KMS-11 (cell line): ENCODE measurements around the gene NBAS.

Experiments used
- H2AFZ ChIP-seq: fragments of 200-600 bp; sonication (generic); 2 replicates; pipeline ENCODE4 v1.6.1; 2016; ENCODE audit warnings: antibody characterized with exemption, mixed run types, low read depth
- H3K27ac ChIP-seq: fragments of 200-600 bp; sonication (generic); 2 replicates; pipeline ENCODE4 v1.6.1; 2016; ENCODE audit warnings: mild to moderate bottlenecking, mixed run types
- H3K27me3 ChIP-seq: fragments of 200-600 bp; sonication (generic); 2 replicates; pipeline ENCODE4 v1.6.1; 2017; ENCODE audit warnings: mild to moderate bottlenecking, low read depth, mixed run types, moderate library complexity; ENCODE audit not compliant: insufficient read depth
- H3K36me3 ChIP-seq: fragments of 200-600 bp; sonication (generic); 2 replicates; pipeline ENCODE4 v1.6.1; 2017; ENCODE audit warnings: mild to moderate bottlenecking, mixed run types; ENCODE audit not compliant: insufficient read depth
- H3K4me1 ChIP-seq: fragments of 200-600 bp; sonication (generic); 2 replicates; pipeline ENCODE4 v1.6.1; 2016; ENCODE audit warnings: mild to moderate bottlenecking, low read depth, mixed run types; ENCODE audit not compliant: poor library complexity, severe bottlenecking
- H3K4me2 ChIP-seq: fragments of 200-600 bp; sonication (generic); 2 replicates; pipeline ENCODE4 v1.7.0; 2016; ENCODE audit warnings: mild to moderate bottlenecking, mixed run types
- H3K4me3 ChIP-seq: fragments of 200-600 bp; sonication (generic); IDR thresholded peaks from 2 replicates; pipeline ENCODE4 v1.6.1; 2017; ENCODE audit warnings: low read depth, low read length, mixed read lengths; ENCODE audit not compliant: insufficient read depth
- H3K79me2 ChIP-seq: fragments of 200-600 bp; sonication (generic); 2 replicates; pipeline ENCODE4 v1.6.1; 2016; ENCODE audit warnings: low read depth, mixed run types; ENCODE audit not compliant: insufficient read depth
- H3K9ac ChIP-seq: fragments of 200-600 bp; sonication (generic); 2 replicates; pipeline ENCODE4 v1.6.1; 2016; ENCODE audit warnings: mild to moderate bottlenecking, mixed run types
- H4K20me1 ChIP-seq: fragments of 200-600 bp; sonication (generic); 2 replicates; pipeline ENCODE4 v1.6.1; 2016; ENCODE audit warnings: mild to moderate bottlenecking, mixed run types; ENCODE audit not compliant: insufficient read depth
- TF ChIP-seq, protein P1 (sequence below): fragments of 200-600 bp; sonication (generic); conservative IDR thresholded peaks from 2 replicates; pipeline ENCODE4 v1.6.1; 2017; ENCODE audit warnings: low read depth, mild to moderate bottlenecking, antibody characterized with exemption, low read length, moderate library complexity, mixed read lengths

NBAS gene

DNA sequence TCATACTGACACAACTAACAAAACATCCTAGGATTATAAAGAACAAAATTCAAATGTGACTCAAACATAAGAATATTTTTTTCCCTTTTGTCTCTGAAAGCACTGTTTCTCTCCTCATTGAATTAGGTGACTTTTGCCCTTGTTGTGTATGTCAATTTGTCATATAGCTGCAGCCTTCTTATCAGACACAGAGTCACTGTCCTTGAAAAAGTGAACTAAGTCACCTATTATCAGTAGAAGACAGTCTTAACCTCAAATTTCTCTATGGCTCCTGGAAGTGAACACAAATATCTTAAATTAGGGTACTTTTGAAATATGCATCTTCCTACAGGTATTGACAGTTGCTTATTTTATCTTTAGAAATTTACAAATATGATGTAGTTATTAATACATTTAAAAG, 360.6 kb downstream of the NBAS start:
- Histone ChIP-seq H2AFZ (no peak overlapping the region), H3K27me3 (no peaks in the 10 kb centered on the region), H3K4me1 (no peaks in the 10 kb centered on the region), H3K4me2 (no peak overlapping the region), H3K36me3 (no peaks in the 10 kb centered on the region), H3K4me3 (no peak overlapping the region), H3K79me2 (no peaks in the 10 kb centered on the region), H3K27ac (no peak overlapping the region), H3K9ac (no peak overlapping the region), H4K20me1 (no peaks in the 10 kb centered on the region)
- TF ChIP-seq, protein P1, sequence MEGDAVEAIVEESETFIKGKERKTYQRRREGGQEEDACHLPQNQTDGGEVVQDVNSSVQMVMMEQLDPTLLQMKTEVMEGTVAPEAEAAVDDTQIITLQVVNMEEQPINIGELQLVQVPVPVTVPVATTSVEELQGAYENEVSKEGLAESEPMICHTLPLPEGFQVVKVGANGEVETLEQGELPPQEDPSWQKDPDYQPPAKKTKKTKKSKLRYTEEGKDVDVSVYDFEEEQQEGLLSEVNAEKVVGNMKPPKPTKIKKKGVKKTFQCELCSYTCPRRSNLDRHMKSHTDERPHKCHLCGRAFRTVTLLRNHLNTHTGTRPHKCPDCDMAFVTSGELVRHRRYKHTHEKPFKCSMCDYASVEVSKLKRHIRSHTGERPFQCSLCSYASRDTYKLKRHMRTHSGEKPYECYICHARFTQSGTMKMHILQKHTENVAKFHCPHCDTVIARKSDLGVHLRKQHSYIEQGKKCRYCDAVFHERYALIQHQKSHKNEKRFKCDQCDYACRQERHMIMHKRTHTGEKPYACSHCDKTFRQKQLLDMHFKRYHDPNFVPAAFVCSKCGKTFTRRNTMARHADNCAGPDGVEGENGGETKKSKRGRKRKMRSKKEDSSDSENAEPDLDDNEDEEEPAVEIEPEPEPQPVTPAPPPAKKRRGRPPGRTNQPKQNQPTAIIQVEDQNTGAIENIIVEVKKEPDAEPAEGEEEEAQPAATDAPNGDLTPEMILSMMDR, result no peak

DNA sequence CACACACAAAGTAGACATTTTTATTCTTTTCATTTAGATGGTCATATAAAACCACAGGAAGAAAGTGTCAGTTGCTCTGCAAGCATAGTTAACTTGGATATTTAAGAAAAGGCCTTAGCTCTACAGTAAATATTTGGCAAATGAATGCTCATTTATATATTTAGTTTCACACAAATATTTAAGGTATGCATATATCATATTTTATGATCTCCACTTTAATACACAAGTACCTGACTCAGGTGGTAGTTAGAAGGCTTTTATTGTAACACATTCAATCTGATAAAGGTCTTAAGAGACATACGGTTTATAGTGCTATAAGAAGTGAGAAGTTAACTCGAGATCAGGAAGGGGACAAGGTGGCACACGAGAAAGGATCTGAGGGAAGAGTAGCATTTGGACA, 363.1 kb downstream of the NBAS start:
- H3K9ac ChIP-seq, result no peak overlapping the region
- no peaks in the 10 kb centered on the region for H4K20me1 ChIP-seq
- no peak overlapping the region for H3K4me3 ChIP-seq
- H3K27ac ChIP-seq, result no peak overlapping the region
- H3K4me2 ChIP-seq, result no peak overlapping the region
- no peaks in the 10 kb centered on the region for H3K27me3 ChIP-seq
- H2AFZ ChIP-seq, result no peak overlapping the region
- H3K79me2 ChIP-seq, result no peaks in the 10 kb centered on the region
- H3K4me1 ChIP-seq, result no peaks in the 10 kb centered on the region
- no peaks in the 10 kb centered on the region for H3K36me3 ChIP-seq
- TF ChIP-seq, protein P1, result no peak

DNA sequence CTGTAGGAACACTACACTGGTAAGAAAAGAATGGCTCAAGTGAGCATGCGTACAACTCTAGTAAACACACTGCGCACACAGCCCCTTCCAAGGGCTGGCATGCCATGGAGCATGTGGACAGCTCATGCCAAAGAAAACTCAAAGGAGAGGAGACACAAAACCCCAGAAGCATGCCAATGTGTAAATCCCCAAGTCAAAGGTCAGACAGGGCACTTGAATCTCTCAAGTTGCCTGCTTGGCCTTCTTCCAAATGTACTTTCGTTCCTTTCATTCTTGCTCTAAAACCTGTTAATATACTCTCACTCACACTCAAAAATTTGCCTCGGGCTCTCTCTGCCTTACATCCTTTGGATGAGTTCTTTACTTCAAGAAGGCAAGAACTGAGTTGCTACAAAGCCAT, 365.3 kb downstream of the NBAS start:
- no peak overlapping the region for H3K4me3 ChIP-seq
- no peaks in the 10 kb centered on the region for H4K20me1 ChIP-seq
- H2AFZ ChIP-seq, result no peak overlapping the region
- no peaks in the 10 kb centered on the region for H3K79me2 ChIP-seq
- H3K4me2 ChIP-seq, result no peak overlapping the region
- H3K27ac ChIP-seq, result no peak overlapping the region
- no peaks in the 10 kb centered on the region for H3K36me3 ChIP-seq
- no peaks in the 10 kb centered on the region for H3K27me3 ChIP-seq
- TF ChIP-seq, protein P1, result no peak
- no peak overlapping the region for H3K9ac ChIP-seq
- H3K4me1 ChIP-seq, result no peaks in the 10 kb centered on the region

DNA sequence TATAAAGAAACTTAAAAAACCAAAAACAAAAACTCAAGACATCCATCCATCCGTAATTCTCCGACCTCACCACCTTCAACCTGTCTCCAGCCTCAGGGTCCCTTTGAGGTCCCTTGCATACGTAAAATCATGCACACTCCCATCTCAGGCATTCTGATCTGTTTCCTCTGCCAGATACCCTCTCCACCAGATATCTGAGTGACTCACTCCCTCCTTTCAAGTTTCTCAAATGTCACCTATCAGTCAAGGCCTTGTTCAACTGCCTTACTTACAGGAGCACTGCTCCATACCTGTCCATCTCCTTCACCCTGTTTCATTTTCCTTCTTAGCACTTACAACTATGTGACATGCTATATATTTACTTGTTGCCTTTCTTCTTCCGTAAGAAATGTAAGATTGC, 369.3 kb downstream of the NBAS start:
- no peak overlapping the region for H3K9ac ChIP-seq
- TF ChIP-seq, protein P1, result no peak
- no peaks in the 10 kb centered on the region for H3K36me3 ChIP-seq
- H4K20me1 ChIP-seq, result no peaks in the 10 kb centered on the region
- no peak overlapping the region for H2AFZ ChIP-seq
- H3K4me2 ChIP-seq, result no peak overlapping the region
- no peak overlapping the region for H3K4me3 ChIP-seq
- H3K4me1 ChIP-seq, result no peaks in the 10 kb centered on the region
- H3K27me3 ChIP-seq, result no peaks in the 10 kb centered on the region
- H3K79me2 ChIP-seq, result no peaks in the 10 kb centered on the region
- H3K27ac ChIP-seq, result no peak overlapping the region

DNA sequence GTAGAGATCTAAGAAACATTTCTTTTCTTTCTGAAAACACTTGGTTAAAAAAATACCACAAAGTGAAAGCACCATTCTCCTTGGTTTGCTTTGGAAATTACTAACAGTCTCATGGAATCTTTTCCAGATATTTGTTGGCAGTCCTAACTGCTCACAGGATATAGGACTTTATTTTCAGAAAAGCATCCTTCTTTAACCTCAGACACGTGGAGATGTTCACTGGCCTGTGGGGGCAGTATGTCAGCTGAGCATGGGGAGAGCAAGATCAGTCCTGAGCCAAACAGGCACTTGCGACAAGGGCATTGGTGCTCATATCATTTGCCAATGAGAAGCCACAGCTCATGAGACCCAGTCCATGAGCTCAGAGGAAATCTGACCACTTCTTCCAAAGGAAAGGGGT, 371.9 kb downstream of the NBAS start:
- no peak overlapping the region for H2AFZ ChIP-seq
- H4K20me1 ChIP-seq, result no peaks in the 10 kb centered on the region
- no peaks in the 10 kb centered on the region for H3K4me1 ChIP-seq
- no peaks in the 10 kb centered on the region for H3K36me3 ChIP-seq
- no peak overlapping the region for H3K4me2 ChIP-seq
- H3K4me3 ChIP-seq, result no peak overlapping the region
- H3K27me3 ChIP-seq, result no peaks in the 10 kb centered on the region
- H3K27ac ChIP-seq, result no peak overlapping the region
- no peak overlapping the region for H3K9ac ChIP-seq
- TF ChIP-seq, protein P1, result no peak
- H3K79me2 ChIP-seq, result no peaks in the 10 kb centered on the region
